Cardiac ventricle fibroblast (primary cell): Measurements from ENCODE around the gene VBP1. TPM values are rescaled to one million over a fixed set of nuclear protein-coding genes. Genes with fewer than 3 reads are reported as not detected.

Source experiments
- total RNA-seq: library from RNA; depleted of rRNA; stranded (reverse); fragments of >200 nt; gene quantifications from 2 replicates; pipeline ENCODE4 v1.2.3, GENCODE V29; 2015

The VBP1 gene
- 25.9 and 31.3 TPM in 2 replicates for total RNA-seq

DNA sequence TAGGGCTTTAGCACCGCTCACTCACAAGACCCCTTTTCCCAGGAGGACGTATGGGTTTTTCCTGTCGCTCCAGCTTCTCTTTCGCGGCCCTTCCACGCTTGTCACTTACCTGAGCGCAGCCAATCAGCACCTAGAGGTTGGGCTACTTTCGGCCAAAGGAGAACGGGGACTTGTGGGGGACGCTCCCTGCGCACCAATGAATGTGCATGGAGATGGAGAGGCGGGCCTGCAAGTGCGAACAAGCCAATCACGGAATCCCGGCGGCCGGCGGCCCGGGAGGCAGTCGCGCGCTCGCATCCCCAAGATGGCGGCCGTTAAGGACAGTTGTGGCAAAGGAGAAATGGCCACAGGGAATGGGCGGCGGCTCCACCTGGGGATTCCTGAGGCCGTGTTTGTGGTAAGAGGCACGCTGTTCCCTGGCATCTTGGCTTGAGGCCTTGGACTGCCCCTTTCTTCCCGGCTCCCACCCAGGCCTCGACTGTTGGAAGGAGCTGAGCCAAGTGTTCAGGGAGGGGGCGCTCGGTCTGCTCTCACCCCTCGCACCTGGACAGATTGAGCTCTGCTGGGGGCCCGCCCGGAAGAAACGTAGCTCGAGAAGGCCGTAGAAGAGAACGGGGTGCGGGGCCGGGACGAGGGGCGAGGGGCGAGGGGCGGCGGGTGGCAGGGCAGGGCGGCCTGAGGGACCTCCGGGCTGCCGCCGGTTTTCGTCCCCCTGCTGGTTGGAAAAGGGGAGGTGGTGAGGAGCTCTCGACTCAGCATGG is at the start of gene VBP1:
TSS of gene VBP1 (plus strand) at position 282 of the 761 bp plus-strand sequence. CDS start at position 305, 23 bp downstream.

GRCh38 chrX:155263854-155264628 is 47.8 kb downstream of the VBP1 start, which contains the start of gene RAB39B:
TSS of gene RAB39B (minus strand) at chrX:155264491. CDS start at chrX:155264288, 203 bp downstream.

Other genes starting within 250 kb of the VBP1 start
- gene F8, start 193.7 kb upstream of the VBP1 start, total RNA-seq: 12.7 and 15.0 TPM in 2 replicates
- 86.2 and 119 TPM in 2 replicates for gene FUNDC2, start 189.6 kb upstream of the VBP1 start, total RNA-seq
- 27.2 and 31.1 TPM in 2 replicates for gene CMC4, start 145.3 kb upstream of the VBP1 start, total RNA-seq
- gene MTCP1, start 145.3 kb upstream of the VBP1 start, total RNA-seq: 4.0 and 13.6 TPM in 2 replicates
- gene BRCC3, start 145.0 kb upstream of the VBP1 start, total RNA-seq: 14.6 and 15.1 TPM in 2 replicates
- 0.05 and 0.06 TPM in 2 replicates for gene RAB39B, start 48.0 kb downstream of the VBP1 start, total RNA-seq
- gene CLIC2, start 118.2 kb downstream of the VBP1 start, total RNA-seq: 2.9 and 5.2 TPM in 2 replicates
- gene F8A2, start 165.6 kb downstream of the VBP1 start, total RNA-seq: not detected in 2 replicates
- gene F8A3, start 242.2 kb downstream of the VBP1 start, total RNA-seq: 9.4 TPM in 1 of 2 replicates, not detected in the other